ENCODE data around the gene NCOA1.
"Not testable (repeated sequence)": the region's sequence is repeated elsewhere in the genome, so short reads cannot be mapped to it uniquely, and the experiment has no call there.

Gene NCOA1

DNA sequence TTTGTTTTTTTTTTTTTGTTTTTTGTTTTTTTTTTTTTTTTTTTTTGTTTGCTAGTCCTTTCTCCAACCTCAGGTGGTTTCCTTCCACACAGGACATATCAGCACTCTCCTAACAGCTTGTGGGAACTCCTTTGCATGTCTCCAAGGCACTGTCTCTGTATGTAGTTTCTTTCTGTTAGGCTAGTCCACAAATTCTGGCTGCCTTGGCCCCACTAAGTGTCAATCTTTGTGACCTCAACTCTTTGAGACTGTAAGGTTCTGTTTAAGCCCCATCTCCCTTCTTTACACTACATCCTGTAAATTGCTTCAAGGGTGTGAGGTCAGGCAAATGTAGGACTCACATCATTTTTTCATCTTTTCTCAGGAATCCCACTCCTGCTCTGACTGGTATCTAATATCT is 85.1 kb downstream of the NCOA1 start:
- TF ChIP-seq CTCF (IDR thresholded peaks at IDR 0.05; ENCODE audit: control extremely low read depth, extremely low read depth, low read depth, missing control alignments) = no peak
- POLR2A ChIA-PET = interaction anchor here (0.7 kb wide), 1 partner anchor 186 kb away, joined by 4 read pairs; no protein-coding TSS in a partner anchor
- CTCF ChIA-PET = no interaction called here
- no peak for DNase-seq (ENCODE audit: extremely low spot score)

DNA sequence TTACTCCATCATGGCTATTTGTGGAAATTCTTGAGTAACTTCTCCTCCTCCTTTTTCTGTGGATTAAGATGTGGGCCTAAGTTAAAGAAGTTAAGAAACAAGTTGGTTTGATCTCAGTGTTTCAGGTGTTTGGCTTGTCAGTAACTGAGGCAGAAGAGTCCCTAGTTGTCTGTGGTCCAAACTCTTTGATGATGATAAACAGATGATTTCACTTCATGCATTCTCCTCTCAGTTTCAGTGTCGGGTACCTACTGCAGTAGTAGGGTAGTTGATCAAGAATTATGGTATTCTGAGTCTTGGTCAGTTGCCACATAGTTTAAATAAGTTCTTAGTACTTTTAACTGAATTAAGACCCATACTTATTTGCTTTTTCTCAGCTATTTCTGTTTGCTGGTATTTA is 85.6 kb downstream of the NCOA1 start:
- no peak for TF ChIP-seq CTCF (IDR thresholded peaks at IDR 0.05; ENCODE audit: control extremely low read depth, extremely low read depth, low read depth, missing control alignments)
- ChIA-PET POLR2A (interaction anchor here (0.7 kb wide), 1 partner anchor 185 kb away, joined by 4 read pairs; no protein-coding TSS in a partner anchor), CTCF (no interaction called here)

GRCh38 chr2:24577481-24577880 is 86.4 kb downstream of the NCOA1 start:
- ChIA-PET CTCF (no interaction called here), POLR2A (no interaction called here)
- TF ChIP-seq CTCF (IDR thresholded peaks at IDR 0.05; ENCODE audit: control extremely low read depth, extremely low read depth, low read depth, missing control alignments) = no peak
- peak; percentile 50 for DNase-seq (ENCODE audit: extremely low spot score)

More for the DNA sequence above, 85.6 kb downstream of the NCOA1 start:
- no peak for DNase-seq (ENCODE audit: extremely low spot score)

DNA sequence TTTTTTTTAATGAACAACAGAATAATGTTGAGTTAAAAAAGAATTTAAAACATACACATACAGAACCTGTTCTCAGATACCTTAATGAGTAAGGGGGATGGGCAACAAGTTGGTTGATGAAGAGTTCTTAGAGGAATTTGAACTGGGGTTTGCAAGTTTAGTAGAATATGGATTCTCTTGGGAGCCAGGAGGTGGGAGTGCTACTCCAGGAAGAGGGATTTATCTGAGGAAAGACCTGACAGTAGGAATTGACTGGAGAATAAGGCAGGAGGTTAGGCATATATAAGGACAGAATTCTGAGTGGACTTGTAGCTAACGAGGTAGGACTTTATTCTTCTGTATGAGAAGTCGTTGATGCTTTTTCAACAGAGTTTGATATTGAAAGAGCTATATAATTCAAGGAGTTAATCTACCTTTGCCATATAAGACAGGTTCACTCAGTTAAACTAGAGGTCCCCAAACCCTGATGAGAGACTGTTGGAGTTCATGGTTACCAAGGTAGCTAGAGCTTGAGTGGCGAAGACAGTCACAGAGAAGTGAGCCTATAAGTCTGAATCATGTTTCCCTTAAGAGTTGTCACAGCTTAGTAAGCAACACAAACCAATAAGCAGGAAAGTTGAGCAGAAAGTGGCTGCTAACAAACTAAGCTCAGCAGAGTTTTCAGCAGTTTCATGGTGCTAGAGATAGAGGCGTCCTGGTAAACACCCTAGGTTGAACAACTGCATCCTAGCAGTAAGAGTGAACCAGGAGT is 88.2 kb downstream of the NCOA1 start:
- CTCF ChIA-PET = interaction anchor here (0.6 to 2.8 kb wide), 6 partner anchors 8 to 141 kb away, joined by 3 to 9 read pairs (median 3); no protein-coding TSS in a partner anchor
- TF ChIP-seq CTCF (IDR thresholded peaks at IDR 0.05; ENCODE audit: control extremely low read depth, extremely low read depth, low read depth, missing control alignments) = no peak
- no peak for DNase-seq (ENCODE audit: extremely low spot score)
- POLR2A ChIA-PET = no interaction called here

DNA sequence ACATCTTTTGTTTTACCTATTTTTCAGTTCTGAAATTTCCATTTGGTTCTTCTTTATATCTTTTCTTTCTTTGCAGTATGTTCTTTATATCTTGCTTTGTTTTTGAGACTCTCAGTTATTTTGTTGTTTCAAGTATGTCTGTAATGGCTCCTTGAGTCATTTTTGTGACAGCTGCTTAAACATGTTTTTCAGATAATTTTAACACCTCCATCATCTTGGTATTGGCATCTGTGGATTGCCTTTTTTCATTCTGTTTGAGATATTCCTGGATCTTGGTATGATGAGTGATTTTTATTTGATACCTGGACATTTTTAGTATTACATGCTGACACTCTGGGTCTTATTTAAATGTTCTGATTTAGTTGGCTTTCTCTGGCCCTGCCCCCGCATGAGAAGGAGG is 89.5 kb downstream of the NCOA1 start:
- ChIA-PET POLR2A (no interaction called here), CTCF (interaction anchor here (1.3 to 2.8 kb wide), 3 partner anchors 9 to 139 kb away, joined by 3 to 9 read pairs (median 3); no protein-coding TSS in a partner anchor)
- TF ChIP-seq CTCF (IDR thresholded peaks at IDR 0.05; ENCODE audit: control extremely low read depth, extremely low read depth, low read depth, missing control alignments) = no peak
- no peak for DNase-seq (ENCODE audit: extremely low spot score)

- CTCF ChIA-PET; DNase-seq (ENCODE audit: extremely low spot score); POLR2A ChIA-PET: not testable (repeated sequence)
Measured at GRCh38 chr2:24581971-24582370, 90.9 kb downstream of the NCOA1 start.

GRCh38 chr2:24586955-24587354 is 95.9 kb downstream of the NCOA1 start:
- CTCF ChIA-PET = interaction anchor here (0.6 to 1.0 kb wide), 2 partner anchors 26 to 178 kb away, joined by 3 read pairs; no protein-coding TSS in a partner anchor
- DNase-seq (ENCODE audit: extremely low spot score) = peak; percentile 53
- POLR2A ChIA-PET = no interaction called here
- no peak for TF ChIP-seq CTCF (IDR thresholded peaks at IDR 0.05; ENCODE audit: control extremely low read depth, extremely low read depth, low read depth, missing control alignments)

Data from GM10248 (cell line).